Gastrocnemius medialis (tissue), 4 donors: Measurements from ENCODE around the gene ADAMTSL2.

Experiments
- CTCF ChIP-seq, 5 experiments: fragments of 450-650 bp in 3 of 5; fragments of 200-600 bp in 2 of 5; sonication (generic) in 2 of 5; IDR thresholded peaks in 4 of 5; conservative IDR thresholded peaks in 1 of 5; 1 replicate in 4 of 5; 2 replicates in 1 of 5; pipeline ENCODE4 v1.5.1; 2016 to 2019; ENCODE audit warnings: antibody characterized with exemption in 5 of 5, mild to moderate bottlenecking in 3 of 5, moderate library complexity in 3 of 5
- POLR2A ChIP-seq, 2 donors: fragments of 450-650 bp; IDR thresholded peaks; one replicate each; pipeline ENCODE4 v1.6.1; 2017; ENCODE audit warnings: antibody characterized with exemption in 2 of 2, mild to moderate bottlenecking in 2 of 2, moderate library complexity in 2 of 2

- TF ChIP-seq CTCF (IDR thresholded peaks at IDR 0.05 in 4 of 5, conservative IDR thresholded peaks at IDR 0.05 in 1 of 5) (no peak), POLR2A (IDR thresholded peaks at IDR 0.05) (no peak)
These were observed at the start of gene ADAMTSL2 for GRCh38 chr9:133534346-133535291.
